H9 (cell line): ENCODE measurements around the gene ADTRP. TPM values are rescaled to one million over a fixed set of nuclear protein-coding genes. Genes with fewer than 3 reads are reported as not detected.

Experiments
- DNase-seq: peaks from one replicate; pipeline ENCODE4 v3.0.0-alpha.2; 2017
- H2AFZ ChIP-seq: one replicate; pipeline ENCODE4 v1.6.1; 2013; ENCODE audit warnings: mild to moderate bottlenecking, low read length, control low read depth, moderate library complexity
- H2AK5ac ChIP-seq: 2 replicates; pipeline ENCODE4 v1.6.1; 2013; ENCODE audit warnings: low read length, control low read depth, mixed read lengths; ENCODE audit not compliant: insufficient read length
- H2BK120ac ChIP-seq: one replicate; pipeline ENCODE4 v1.6.1; 2013; ENCODE audit warnings: low read depth, mild to moderate bottlenecking, low read length, control low read depth, inconsistent platforms; ENCODE audit not compliant: poor library complexity, severe bottlenecking
- H2BK12ac ChIP-seq: 2 replicates; pipeline ENCODE4 v1.6.1; 2013; ENCODE audit warnings: low read length, control low read depth, mixed read lengths, low read depth; ENCODE audit not compliant: insufficient read length
- H2BK15ac ChIP-seq: 2 replicates; pipeline ENCODE4 v1.6.1; 2013; ENCODE audit warnings: low read depth, low read length, control low read depth
- H2BK20ac ChIP-seq: one replicate; pipeline ENCODE4 v1.6.1; 2013; ENCODE audit warnings: low read depth, mild to moderate bottlenecking, low read length, control low read depth, inconsistent platforms; ENCODE audit not compliant: poor library complexity, severe bottlenecking
- H2BK5ac ChIP-seq: 2 replicates; pipeline ENCODE4 v1.6.1; 2013; ENCODE audit warnings: low read length, control low read depth, mixed read lengths; ENCODE audit not compliant: insufficient read length
- H3K14ac ChIP-seq: 2 replicates; pipeline ENCODE4 v1.6.1; 2013; ENCODE audit warnings: low read length, control low read depth; ENCODE audit not compliant: insufficient read depth
- H3K18ac ChIP-seq: 2 replicates; pipeline ENCODE4 v1.6.1; 2013; ENCODE audit warnings: low read depth, mild to moderate bottlenecking, mixed read lengths, low read length, control low read depth; ENCODE audit not compliant: insufficient read length
- H3K23ac ChIP-seq: 2 replicates; pipeline ENCODE4 v1.6.1; 2013; ENCODE audit warnings: low read length, control low read depth, mixed read lengths, low read depth; ENCODE audit not compliant: insufficient read length
- H3K23me2 ChIP-seq: 2 replicates; pipeline ENCODE4 v1.6.1; 2013; ENCODE audit warnings: low read depth, mild to moderate bottlenecking, mixed read lengths, low read length, control low read depth; ENCODE audit not compliant: insufficient read length, poor library complexity, severe bottlenecking
- H3K27ac ChIP-seq: 2 replicates; pipeline ENCODE4 v1.5.1; 2013; ENCODE audit warnings: low read length, control low read depth, mixed read lengths, low read depth; ENCODE audit not compliant: insufficient read length
- H3K27me3 ChIP-seq: 2 replicates; pipeline ENCODE4 v1.6.1; 2013; ENCODE audit warnings: low read length, control low read depth, inconsistent platforms; ENCODE audit not compliant: insufficient read depth
- H3K4ac ChIP-seq: 2 replicates; pipeline ENCODE4 v1.6.1; 2013; ENCODE audit warnings: low read depth, mild to moderate bottlenecking, control low read depth, inconsistent platforms, low read length, moderate library complexity
- H3K4me1 ChIP-seq: 2 replicates; pipeline ENCODE4 v1.6.1; 2013; ENCODE audit warnings: low read length, control low read depth, inconsistent platforms; ENCODE audit not compliant: insufficient read depth
- H3K4me2 ChIP-seq: 2 replicates; pipeline ENCODE4 v1.6.1; 2013; ENCODE audit warnings: low read length, control low read depth, mixed read lengths; ENCODE audit not compliant: insufficient read length, insufficient read depth
- H3K56ac ChIP-seq: 2 replicates; pipeline ENCODE4 v1.6.1; 2013; ENCODE audit warnings: low read depth, mild to moderate bottlenecking, mixed read lengths, low read length, control low read depth; ENCODE audit not compliant: insufficient read length
- H3K79me1 ChIP-seq: 2 replicates; pipeline ENCODE4 v1.6.1; 2013; ENCODE audit warnings: low read depth, mild to moderate bottlenecking, moderate library complexity, low read length, control low read depth, inconsistent platforms; ENCODE audit not compliant: insufficient read depth, poor library complexity, severe bottlenecking
- H3K79me2 ChIP-seq: 2 replicates; pipeline ENCODE4 v1.6.1; 2013; ENCODE audit warnings: low read length, control low read depth, inconsistent platforms; ENCODE audit not compliant: insufficient read depth
- H3K9ac ChIP-seq: 2 replicates; pipeline ENCODE4 v1.6.1; 2013; ENCODE audit warnings: low read length, control low read depth, mixed read lengths; ENCODE audit not compliant: insufficient read length; ENCODE audit errors: extremely low read depth
- H3K9me3 ChIP-seq: one replicate; pipeline ENCODE4 v1.6.1; 2013; ENCODE audit warnings: low read depth, low read length, inconsistent platforms; ENCODE audit not compliant: control insufficient read depth
- H3T11ph ChIP-seq: one replicate; pipeline ENCODE4 v1.6.1; 2013; ENCODE audit warnings: mild to moderate bottlenecking, low read length, control low read depth, inconsistent platforms
- H4K20me1 ChIP-seq: one replicate; pipeline ENCODE4 v1.6.1; 2013; ENCODE audit not compliant: control insufficient read depth, insufficient read length, insufficient read depth
- H4K5ac ChIP-seq: 2 replicates; pipeline ENCODE4 v1.6.1; 2013; ENCODE audit warnings: low read depth, mild to moderate bottlenecking, mixed read lengths, low read length, control low read depth; ENCODE audit not compliant: insufficient read length
- H4K8ac ChIP-seq: replicated peaks from 2 replicates; pipeline ENCODE4 v1.6.1; 2013; ENCODE audit warnings: low read length, control low read depth, mixed read lengths, low read depth; ENCODE audit not compliant: insufficient read length
- H4K91ac ChIP-seq: 2 replicates; pipeline ENCODE4 v1.6.1; 2013; ENCODE audit warnings: low read depth, mild to moderate bottlenecking, moderate library complexity, mixed read lengths, low read length, control low read depth; ENCODE audit not compliant: insufficient read length
- H3K27ac Mint-ChIP-seq, 3 experiments: 2 replicates in 2 of 3; 3 replicates in 1 of 3; pipeline ENCODE4 v1.8.0; 2020 to 2021; ENCODE audit warnings: mixed read lengths in 3 of 3, mild to moderate bottlenecking in 1 of 3, moderate library complexity in 1 of 3
- H3K27me3 Mint-ChIP-seq: 2 replicates; pipeline ENCODE4 v1.8.0; 2021; ENCODE audit warnings: low read depth, mild to moderate bottlenecking, moderate library complexity, mixed read lengths
- H3K36me3 Mint-ChIP-seq, 3 experiments: 2 replicates in 2 of 3; 3 replicates in 1 of 3; pipeline ENCODE4 v1.8.0; 2020 to 2021; ENCODE audit warnings: low read depth in 3 of 3, mixed read lengths in 3 of 3; ENCODE audit not compliant: insufficient read depth in 1 of 3
- H3K4me1 Mint-ChIP-seq, 2 experiments: 2 replicates each; pipeline ENCODE4 v1.8.0; 2020; ENCODE audit warnings: mixed read lengths in 2 of 2
- H3K4me3 Mint-ChIP-seq, 2 experiments: 2 replicates in 1 of 2; 3 replicates in 1 of 2; pipeline ENCODE4 v1.8.0; 2020 to 2021; ENCODE audit warnings: mild to moderate bottlenecking in 2 of 2, mixed read lengths in 2 of 2, moderate library complexity in 1 of 2
- H3K9me3 Mint-ChIP-seq, 2 experiments: 2 replicates in 1 of 2; 3 replicates in 1 of 2; pipeline ENCODE4 v1.8.0; 2020; ENCODE audit warnings: mild to moderate bottlenecking in 2 of 2, mixed read lengths in 2 of 2, moderate library complexity in 1 of 2
- WGBS: extraction: QIAGEN DNeasy Blood & Tissue Kit; methylation state at CpG from one replicate; pipeline ENCODE4 v1.1.7; 2013; ENCODE audit warnings: missing lambda C conversion rate, low lambda C conversion rate, mixed read lengths; ENCODE audit not compliant: insufficient read length; ENCODE audit errors: extremely low coverage; 5-methylcytosine and 5-hydroxymethylcytosine counted together
- total RNA-seq: library from RNA; stranded (reverse); gene quantifications from 2 replicates; pipeline ENCODE4 v1.2.1, GENCODE V29; 2021
- TF ChIP-seq, protein P1 (sequence below): fragments of 200-600 bp; sonication (generic); conservative IDR thresholded peaks from 3 replicates; pipeline ENCODE4 v1.8.0; 2021; ENCODE audit warnings: antibody characterized with exemption, mild to moderate bottlenecking

Gene ADTRP
- total RNA-seq, 1 experiment from 2014 or later: not detected

DNA sequence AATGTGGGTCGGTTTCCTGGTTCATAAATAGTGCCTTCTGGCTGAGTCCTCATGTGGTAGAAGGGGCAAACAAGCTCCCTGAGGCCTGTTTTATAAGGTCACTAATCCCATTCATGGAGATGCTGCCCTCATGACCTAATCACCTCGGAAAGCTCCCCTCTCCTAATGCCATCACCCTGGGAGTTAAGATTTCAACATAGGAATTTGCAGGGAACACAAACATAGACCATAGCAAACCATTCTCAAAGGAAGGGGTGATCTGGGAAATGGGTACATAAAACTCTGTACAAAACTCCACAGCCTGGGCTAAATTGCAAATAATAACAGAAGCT, 1.5 kb upstream of the ADTRP start:
- H3K23ac ChIP-seq: no peak overlapping the region
- no peak for DNase-seq
- peaks cover 6% of the 10 kb centered on the region; the same call in 1 of the 2 replicates for H3K4me1 ChIP-seq
- no peak overlapping the region for H4K8ac ChIP-seq
- H3K56ac ChIP-seq: no peak overlapping the region
- no peak overlapping the region for H3K27ac ChIP-seq
- H3K27ac Mint-ChIP-seq: no peak overlapping the region
- H3K9ac ChIP-seq: no peak overlapping the region
- no peak overlapping the region for H4K91ac ChIP-seq
- TF ChIP-seq, protein P1, sequence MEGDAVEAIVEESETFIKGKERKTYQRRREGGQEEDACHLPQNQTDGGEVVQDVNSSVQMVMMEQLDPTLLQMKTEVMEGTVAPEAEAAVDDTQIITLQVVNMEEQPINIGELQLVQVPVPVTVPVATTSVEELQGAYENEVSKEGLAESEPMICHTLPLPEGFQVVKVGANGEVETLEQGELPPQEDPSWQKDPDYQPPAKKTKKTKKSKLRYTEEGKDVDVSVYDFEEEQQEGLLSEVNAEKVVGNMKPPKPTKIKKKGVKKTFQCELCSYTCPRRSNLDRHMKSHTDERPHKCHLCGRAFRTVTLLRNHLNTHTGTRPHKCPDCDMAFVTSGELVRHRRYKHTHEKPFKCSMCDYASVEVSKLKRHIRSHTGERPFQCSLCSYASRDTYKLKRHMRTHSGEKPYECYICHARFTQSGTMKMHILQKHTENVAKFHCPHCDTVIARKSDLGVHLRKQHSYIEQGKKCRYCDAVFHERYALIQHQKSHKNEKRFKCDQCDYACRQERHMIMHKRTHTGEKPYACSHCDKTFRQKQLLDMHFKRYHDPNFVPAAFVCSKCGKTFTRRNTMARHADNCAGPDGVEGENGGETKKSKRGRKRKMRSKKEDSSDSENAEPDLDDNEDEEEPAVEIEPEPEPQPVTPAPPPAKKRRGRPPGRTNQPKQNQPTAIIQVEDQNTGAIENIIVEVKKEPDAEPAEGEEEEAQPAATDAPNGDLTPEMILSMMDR: no peak
- no peak overlapping the region for H3K18ac ChIP-seq
- no peaks in the 10 kb centered on the region for H3K9me3 ChIP-seq
- no peak overlapping the region for H3K4me3 Mint-ChIP-seq
- H3K4ac ChIP-seq: no peak overlapping the region
- H3K23me2 ChIP-seq: no peaks in the 10 kb centered on the region
- no peak overlapping the region for H3K14ac ChIP-seq
- H3K27me3 Mint-ChIP-seq: no peaks in the 10 kb centered on the region; the same call in 1 of the 2 replicates
- no peaks in the 10 kb centered on the region for H3K79me1 ChIP-seq
- WGBS: no CpG with 5 or more reads among the region's 2 CpGs
- no peak overlapping the region for H2BK5ac ChIP-seq
- H3K36me3 Mint-ChIP-seq: no peaks in the 10 kb centered on the region
- H3K27me3 ChIP-seq: no peaks in the 10 kb centered on the region
- no peak overlapping the region for H3T11ph ChIP-seq
- no peaks in the 10 kb centered on the region for H3K79me2 ChIP-seq
- H2AFZ ChIP-seq: no peak overlapping the region
- H2BK15ac ChIP-seq: no peak overlapping the region
- H2BK12ac ChIP-seq: no peak overlapping the region
- H3K4me1 Mint-ChIP-seq: peaks cover 19 to 26% of the 10 kb centered on the region in 2 experiments
- H2BK120ac ChIP-seq: no peak overlapping the region
- no peak overlapping the region for H3K4me2 ChIP-seq
- no peaks in the 10 kb centered on the region for H4K20me1 ChIP-seq
- H3K9me3 Mint-ChIP-seq: peaks cover 0 to 7% of the 10 kb centered on the region in 2 experiments; a peak in 1 of 5 replicates
- no peak overlapping the region for H2AK5ac ChIP-seq
- H4K5ac ChIP-seq: no peak overlapping the region
- H2BK20ac ChIP-seq: no peak overlapping the region
